Sigmoid colon (tissue), 4 donors: Measurements from ENCODE around the gene SDK1.

Experiments used
- EP300 ChIP-seq, 4 donors: sonication (generic); formaldehyde crosslinking; IDR thresholded peaks; one replicate each; pipeline ENCODE4 v1.6.1; 2017; ENCODE audit warnings: antibody characterized with exemption in 4 of 4
- POLR2A ChIP-seq, 2 donors: fragments of 450-650 bp; IDR thresholded peaks; one replicate each; pipeline ENCODE4 v1.6.1; 2016; ENCODE audit warnings: antibody characterized with exemption in 2 of 2, mild to moderate bottlenecking in 2 of 2, moderate library complexity in 2 of 2
- POLR2AphosphoS5 ChIP-seq, 4 donors: sonication (generic); formaldehyde crosslinking; IDR thresholded peaks; one replicate each; pipeline ENCODE4 v1.6.1; 2017; ENCODE audit warnings: antibody characterized with exemption in 4 of 4
- TF ChIP-seq, protein P1 (sequence below), 4 experiments: fragments of 450-650 bp in 3 of 4; fragments of 200-600 bp in 1 of 4; IDR thresholded peaks; one replicate each; pipeline ENCODE4 v1.5.1; 2016 to 2019; ENCODE audit warnings: antibody characterized with exemption in 4 of 4, mild to moderate bottlenecking in 3 of 4, moderate library complexity in 2 of 4

DNA sequence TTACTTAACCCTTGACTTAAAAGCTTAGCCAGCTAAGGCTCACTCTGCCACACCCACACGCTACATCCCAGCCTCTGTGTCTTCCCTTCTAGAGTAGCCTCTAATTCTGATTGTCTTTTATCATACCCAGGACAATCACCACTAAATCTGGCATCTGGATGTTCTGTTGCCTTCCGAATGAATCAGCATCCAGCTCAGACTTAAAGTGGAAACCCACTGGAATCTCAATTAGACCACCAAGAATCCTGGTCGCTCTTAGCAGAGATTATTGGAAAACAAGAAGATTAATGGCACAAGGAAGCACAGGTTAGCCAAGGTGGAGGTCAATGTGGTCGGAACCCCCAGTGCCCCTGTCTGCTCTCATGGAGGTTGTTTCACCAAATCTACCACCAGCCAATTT, 976.9 kb downstream of the SDK1 start:
- TF ChIP-seq, protein P1, sequence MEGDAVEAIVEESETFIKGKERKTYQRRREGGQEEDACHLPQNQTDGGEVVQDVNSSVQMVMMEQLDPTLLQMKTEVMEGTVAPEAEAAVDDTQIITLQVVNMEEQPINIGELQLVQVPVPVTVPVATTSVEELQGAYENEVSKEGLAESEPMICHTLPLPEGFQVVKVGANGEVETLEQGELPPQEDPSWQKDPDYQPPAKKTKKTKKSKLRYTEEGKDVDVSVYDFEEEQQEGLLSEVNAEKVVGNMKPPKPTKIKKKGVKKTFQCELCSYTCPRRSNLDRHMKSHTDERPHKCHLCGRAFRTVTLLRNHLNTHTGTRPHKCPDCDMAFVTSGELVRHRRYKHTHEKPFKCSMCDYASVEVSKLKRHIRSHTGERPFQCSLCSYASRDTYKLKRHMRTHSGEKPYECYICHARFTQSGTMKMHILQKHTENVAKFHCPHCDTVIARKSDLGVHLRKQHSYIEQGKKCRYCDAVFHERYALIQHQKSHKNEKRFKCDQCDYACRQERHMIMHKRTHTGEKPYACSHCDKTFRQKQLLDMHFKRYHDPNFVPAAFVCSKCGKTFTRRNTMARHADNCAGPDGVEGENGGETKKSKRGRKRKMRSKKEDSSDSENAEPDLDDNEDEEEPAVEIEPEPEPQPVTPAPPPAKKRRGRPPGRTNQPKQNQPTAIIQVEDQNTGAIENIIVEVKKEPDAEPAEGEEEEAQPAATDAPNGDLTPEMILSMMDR (IDR thresholded peaks at IDR 0.05), result no peak
- TF ChIP-seq POLR2A (IDR thresholded peaks at IDR 0.05) (no peak), POLR2AphosphoS5 (IDR thresholded peaks at IDR 0.05) (no peak), EP300 (IDR thresholded peaks at IDR 0.05) (no peak)
